GM23338 (cell line): ENCODE data around the gene DLG2.

Experiments
- CREB1 ChIP-seq: fragments of 250-450 bp; sonication (Bioruptor Pico); IDR thresholded peaks from 2 replicates; pipeline ENCODE4 v1.5.0; 2020; ENCODE audit warnings: low read depth, mild to moderate bottlenecking, moderate library complexity
- EZH2 ChIP-seq: fragments of 200-600 bp; sonication (generic); IDR thresholded peaks from one replicate; pipeline ENCODE4 v1.8.0; 2017; ENCODE audit warnings: antibody characterized with exemption, mild to moderate bottlenecking, low read depth; ENCODE audit not compliant: unreplicated experiment
- EZH2phosphoT487 ChIP-seq: fragments of 200-600 bp; sonication (generic); IDR thresholded peaks from one replicate; pipeline ENCODE4 v1.8.1; 2018; ENCODE audit warnings: antibody characterized with exemption; ENCODE audit not compliant: unreplicated experiment
- JUNB ChIP-seq: IDR thresholded peaks from one replicate; pipeline ENCODE4 v1.6.1; 2016; ENCODE audit warnings: antibody characterized with exemption; ENCODE audit not compliant: unreplicated experiment
- NANOG ChIP-seq: IDR thresholded peaks from 2 replicates; pipeline ENCODE4 v1.6.1; 2016; ENCODE audit warnings: antibody characterized with exemption, borderline replicate concordance
- POLR2AphosphoS5 ChIP-seq: IDR thresholded peaks from 2 replicates; pipeline ENCODE4 v1.6.1; 2016; ENCODE audit warnings: antibody characterized with exemption, low read depth
- ZNF114 ChIP-seq: fragments of 250-450 bp; sonication (Bioruptor Pico); IDR thresholded peaks from 2 replicates; pipeline ENCODE4 v1.5.0; 2020; ENCODE audit warnings: mild to moderate bottlenecking, moderate library complexity
- ZNF331 ChIP-seq: fragments of 250-450 bp; sonication (Bioruptor Pico); IDR thresholded peaks from 2 replicates; pipeline ENCODE4 v1.5.0; 2020; ENCODE audit warnings: low read depth, mild to moderate bottlenecking, moderate library complexity
- TF ChIP-seq, protein P1 (sequence below), 2 experiments: fragments of 200-600 bp in 1 of 2; sonication (generic) in 1 of 2; conservative IDR thresholded peaks; 2 replicates each; pipeline versions ENCODE4 v1.5.1 to v1.6.1; 2016 to 2017; ENCODE audit warnings: antibody characterized with exemption in 2 of 2, low read depth in 2 of 2, mild to moderate bottlenecking in 2 of 2, moderate library complexity in 1 of 2
- TF ChIP-seq, protein P2 (sequence below): IDR thresholded peaks from one replicate; pipeline ENCODE4 v1.6.1; 2018; ENCODE audit warnings: antibody characterized with exemption; ENCODE audit not compliant: unreplicated experiment
- TF ChIP-seq, protein P3 (sequence below): IDR thresholded peaks from 2 replicates; pipeline ENCODE4 v1.6.1; 2016; ENCODE audit warnings: antibody characterized with exemption

DNA sequence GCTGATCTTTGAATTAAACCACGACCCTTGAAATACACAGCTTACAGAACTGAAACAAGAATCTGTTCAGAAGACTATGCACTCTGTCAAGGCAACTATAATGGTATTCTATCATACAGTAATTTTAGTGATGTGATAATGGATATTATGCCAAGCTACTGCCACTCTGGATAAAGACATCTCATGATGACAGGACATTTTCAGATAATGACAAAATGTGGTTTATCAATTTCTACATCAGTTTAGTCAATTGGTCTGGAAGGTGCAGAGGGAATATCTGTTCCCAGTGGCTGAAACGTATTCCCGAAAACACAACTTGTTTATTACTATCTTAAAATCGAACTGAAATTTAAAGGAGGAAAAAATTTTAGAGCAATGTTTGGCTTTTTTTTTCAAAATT, 1331.3 kb downstream of the DLG2 start:
- TF ChIP-seq JUNB (no peak), CREB1 (CRISPR knock-in tag) (no peak), POLR2AphosphoS5 (no peak), EZH2phosphoT487 (no peak), NANOG (no peak), EZH2 (no peak), ZNF114 (CRISPR knock-in tag) (no peak), ZNF331 (CRISPR knock-in tag) (no peak)
- TF ChIP-seq, protein P1, sequence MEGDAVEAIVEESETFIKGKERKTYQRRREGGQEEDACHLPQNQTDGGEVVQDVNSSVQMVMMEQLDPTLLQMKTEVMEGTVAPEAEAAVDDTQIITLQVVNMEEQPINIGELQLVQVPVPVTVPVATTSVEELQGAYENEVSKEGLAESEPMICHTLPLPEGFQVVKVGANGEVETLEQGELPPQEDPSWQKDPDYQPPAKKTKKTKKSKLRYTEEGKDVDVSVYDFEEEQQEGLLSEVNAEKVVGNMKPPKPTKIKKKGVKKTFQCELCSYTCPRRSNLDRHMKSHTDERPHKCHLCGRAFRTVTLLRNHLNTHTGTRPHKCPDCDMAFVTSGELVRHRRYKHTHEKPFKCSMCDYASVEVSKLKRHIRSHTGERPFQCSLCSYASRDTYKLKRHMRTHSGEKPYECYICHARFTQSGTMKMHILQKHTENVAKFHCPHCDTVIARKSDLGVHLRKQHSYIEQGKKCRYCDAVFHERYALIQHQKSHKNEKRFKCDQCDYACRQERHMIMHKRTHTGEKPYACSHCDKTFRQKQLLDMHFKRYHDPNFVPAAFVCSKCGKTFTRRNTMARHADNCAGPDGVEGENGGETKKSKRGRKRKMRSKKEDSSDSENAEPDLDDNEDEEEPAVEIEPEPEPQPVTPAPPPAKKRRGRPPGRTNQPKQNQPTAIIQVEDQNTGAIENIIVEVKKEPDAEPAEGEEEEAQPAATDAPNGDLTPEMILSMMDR (conservative IDR thresholded peaks at IDR 0.05; ENCODE audit: low read depth in 2 of 2) = no peak
- TF ChIP-seq, protein P2, sequence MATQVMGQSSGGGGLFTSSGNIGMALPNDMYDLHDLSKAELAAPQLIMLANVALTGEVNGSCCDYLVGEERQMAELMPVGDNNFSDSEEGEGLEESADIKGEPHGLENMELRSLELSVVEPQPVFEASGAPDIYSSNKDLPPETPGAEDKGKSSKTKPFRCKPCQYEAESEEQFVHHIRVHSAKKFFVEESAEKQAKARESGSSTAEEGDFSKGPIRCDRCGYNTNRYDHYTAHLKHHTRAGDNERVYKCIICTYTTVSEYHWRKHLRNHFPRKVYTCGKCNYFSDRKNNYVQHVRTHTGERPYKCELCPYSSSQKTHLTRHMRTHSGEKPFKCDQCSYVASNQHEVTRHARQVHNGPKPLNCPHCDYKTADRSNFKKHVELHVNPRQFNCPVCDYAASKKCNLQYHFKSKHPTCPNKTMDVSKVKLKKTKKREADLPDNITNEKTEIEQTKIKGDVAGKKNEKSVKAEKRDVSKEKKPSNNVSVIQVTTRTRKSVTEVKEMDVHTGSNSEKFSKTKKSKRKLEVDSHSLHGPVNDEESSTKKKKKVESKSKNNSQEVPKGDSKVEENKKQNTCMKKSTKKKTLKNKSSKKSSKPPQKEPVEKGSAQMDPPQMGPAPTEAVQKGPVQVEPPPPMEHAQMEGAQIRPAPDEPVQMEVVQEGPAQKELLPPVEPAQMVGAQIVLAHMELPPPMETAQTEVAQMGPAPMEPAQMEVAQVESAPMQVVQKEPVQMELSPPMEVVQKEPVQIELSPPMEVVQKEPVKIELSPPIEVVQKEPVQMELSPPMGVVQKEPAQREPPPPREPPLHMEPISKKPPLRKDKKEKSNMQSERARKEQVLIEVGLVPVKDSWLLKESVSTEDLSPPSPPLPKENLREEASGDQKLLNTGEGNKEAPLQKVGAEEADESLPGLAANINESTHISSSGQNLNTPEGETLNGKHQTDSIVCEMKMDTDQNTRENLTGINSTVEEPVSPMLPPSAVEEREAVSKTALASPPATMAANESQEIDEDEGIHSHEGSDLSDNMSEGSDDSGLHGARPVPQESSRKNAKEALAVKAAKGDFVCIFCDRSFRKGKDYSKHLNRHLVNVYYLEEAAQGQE = no peak
- TF ChIP-seq, protein P3, sequence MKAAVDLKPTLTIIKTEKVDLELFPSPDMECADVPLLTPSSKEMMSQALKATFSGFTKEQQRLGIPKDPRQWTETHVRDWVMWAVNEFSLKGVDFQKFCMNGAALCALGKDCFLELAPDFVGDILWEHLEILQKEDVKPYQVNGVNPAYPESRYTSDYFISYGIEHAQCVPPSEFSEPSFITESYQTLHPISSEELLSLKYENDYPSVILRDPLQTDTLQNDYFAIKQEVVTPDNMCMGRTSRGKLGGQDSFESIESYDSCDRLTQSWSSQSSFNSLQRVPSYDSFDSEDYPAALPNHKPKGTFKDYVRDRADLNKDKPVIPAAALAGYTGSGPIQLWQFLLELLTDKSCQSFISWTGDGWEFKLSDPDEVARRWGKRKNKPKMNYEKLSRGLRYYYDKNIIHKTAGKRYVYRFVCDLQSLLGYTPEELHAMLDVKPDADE = no peak
